AG08395 (cell line): ENCODE results near the gene STAC2.
A peak's percentile ranks its signal among the peaks of the same experiment; 100 is the strongest.
"Not testable (repeated sequence)": the region's sequence is repeated elsewhere in the genome, so short reads cannot be mapped to it uniquely, and the experiment has no call there.

ENCODE experiments used
- DNase-seq: peaks from one replicate; pipeline ENCODE4 v3.0.0; 2012; ENCODE audit warnings: mixed read lengths, low spot score

STAC2 gene

DNA sequence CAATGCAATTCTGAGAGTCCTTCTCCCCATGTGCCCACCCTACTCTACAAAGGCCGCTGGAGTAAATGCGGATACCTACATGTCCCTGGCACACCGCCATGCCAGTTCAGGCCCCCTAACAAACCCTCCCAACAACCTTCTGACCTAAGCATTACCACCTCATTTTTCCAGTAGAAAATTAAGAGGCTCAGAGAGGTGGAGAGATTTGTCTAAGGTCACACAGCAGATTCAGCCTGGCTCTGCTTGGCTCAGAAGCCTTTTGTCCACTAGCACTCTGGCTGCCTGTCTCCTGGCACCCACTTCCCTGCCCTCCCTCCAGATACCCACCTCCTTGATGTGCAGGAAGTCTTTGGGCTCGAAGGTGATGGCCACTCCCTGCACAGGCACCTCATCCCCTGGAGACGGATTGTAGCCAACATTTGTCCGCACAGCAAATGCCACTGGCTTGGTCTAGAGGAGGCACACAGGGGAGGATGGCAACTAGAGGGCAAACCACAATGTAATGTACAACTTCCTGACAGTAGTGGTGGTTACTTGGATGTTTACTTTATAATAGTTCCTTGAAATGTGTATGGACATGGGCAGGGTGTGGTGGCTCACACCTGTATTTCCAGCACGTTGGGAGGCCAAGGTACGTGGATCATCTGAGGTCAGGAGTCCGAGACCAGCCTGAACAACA lies 38.5 kb downstream of the STAC2 start:
- no peak for DNase-seq

DNA sequence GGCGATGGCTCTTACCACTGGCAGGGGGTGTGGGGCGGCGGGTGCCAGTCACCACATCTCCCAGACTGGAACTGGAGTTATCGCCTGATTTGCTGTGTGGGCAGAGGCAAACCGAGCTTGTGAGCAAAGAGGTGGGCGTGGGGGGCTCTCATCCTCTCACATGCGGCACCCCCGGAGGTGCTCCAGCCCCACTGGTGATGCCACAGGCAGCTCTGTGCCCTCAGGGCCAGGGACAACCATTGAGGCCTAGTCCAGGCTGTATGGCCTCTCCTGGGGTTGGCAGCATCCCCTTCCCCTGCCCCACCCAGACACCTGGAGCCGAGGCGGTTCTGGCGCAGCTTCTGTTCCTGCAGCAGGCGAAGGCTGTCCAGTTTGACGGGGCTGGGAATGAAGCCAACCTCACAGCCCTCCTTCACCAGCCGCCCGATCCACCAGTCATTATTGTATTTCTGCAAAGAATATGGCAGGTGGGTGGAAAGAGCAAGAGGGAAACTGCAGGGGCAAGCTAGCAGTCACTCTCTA lies 39.2 kb downstream of the STAC2 start:
- no peak for DNase-seq

DNA sequence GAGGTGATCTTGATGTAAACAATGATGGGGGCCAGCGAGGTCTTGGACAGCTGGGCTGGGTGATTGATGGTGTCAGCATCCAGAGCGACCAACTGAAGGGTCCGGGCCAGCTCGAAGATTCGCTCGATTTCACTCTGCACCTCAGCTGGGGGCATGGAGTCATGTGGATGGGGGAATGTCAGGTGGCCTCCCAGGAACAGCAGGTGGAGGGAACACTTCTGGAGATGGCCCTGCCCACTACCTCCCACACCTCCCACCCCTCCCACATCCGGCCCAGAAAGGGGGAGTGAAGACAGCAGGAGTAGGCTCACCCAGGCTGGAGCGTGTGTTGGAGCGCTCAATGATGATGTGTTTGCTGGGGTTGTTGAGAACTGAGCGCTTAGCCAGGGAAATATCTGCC lies 42.0 kb downstream of the STAC2 start:
- DNase-seq = no peak

DNA sequence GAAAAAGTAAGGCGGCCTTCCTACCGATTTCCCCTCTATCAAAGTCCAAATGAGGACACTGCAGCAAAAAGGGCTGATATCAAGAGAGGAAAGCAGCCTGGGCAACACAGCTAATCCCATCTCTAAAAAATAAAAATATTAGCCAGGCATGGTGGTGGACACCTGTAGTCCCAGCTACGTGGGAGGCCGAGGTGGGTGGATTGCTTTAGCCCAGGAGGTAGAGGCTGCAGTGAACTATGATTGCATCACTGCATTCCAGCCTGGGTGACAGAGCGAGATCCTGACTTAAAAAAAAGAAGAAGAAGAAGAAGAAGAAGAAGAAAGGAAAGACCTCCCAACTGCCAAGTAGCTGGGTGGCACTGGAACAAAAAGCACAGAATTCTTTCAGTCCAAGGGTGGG lies 42.7 kb downstream of the STAC2 start:
- DNase-seq = no peak

DNA sequence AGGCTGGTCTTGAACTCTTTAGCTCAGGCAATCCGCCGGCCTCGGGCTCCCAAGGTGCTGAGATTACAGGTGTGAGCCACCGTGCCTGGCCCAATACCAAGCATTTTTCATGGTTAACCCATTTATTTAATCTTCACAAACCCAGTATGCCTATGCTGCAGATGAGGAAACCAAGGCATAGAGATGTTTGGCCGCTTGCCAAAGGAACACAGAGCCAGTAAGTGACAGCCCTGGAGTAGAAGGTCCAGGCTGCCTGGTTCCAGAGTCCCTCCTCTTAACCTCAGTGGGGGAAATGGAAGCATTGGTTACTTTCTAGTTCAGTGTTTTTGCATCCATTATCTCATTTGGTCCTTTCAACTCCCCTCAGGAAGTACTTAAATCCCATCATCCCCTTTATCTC lies 44.4 kb downstream of the STAC2 start:
- no peak for DNase-seq

DNA sequence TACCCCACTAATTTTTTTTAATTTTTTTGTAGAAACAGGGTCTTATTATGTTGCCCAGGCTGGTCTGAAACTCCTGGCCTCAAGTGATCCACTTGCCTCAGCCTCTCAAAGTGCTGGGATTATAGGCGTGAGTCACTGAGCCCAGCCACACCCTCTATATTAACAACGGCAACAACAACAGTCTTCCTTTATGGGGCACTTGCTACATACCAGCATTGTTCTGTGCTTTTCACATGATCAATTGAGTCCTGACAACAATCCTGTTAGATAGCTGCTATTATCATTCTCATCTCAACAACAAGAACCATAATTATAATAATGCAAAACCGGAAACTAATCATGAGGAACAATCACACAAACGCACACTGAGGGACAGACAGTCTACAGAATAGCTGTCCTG lies 47.2 kb downstream of the STAC2 start:
- peak; percentile 60 for DNase-seq

DNA sequence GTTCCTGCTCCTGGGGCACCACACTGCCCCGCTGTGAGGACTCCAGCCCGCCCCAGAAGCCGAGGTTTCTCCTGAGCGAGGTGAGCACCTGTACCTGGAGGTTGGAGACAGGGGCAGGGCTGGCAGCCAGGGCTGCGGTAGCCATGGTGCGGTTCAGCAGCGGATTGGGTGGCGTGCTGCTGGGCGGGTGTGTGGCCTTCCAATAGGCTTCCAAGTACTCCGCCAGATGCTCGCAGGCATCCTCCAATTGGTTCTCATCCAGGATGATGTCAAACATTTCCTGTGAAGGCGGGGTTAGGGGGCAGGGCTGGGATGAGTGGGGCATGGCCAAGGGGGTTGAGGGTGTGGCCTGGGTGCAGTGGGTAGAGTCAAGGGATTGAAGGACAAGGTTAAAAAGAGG lies 48.5 kb downstream of the STAC2 start:
- DNase-seq = no peak

DNA sequence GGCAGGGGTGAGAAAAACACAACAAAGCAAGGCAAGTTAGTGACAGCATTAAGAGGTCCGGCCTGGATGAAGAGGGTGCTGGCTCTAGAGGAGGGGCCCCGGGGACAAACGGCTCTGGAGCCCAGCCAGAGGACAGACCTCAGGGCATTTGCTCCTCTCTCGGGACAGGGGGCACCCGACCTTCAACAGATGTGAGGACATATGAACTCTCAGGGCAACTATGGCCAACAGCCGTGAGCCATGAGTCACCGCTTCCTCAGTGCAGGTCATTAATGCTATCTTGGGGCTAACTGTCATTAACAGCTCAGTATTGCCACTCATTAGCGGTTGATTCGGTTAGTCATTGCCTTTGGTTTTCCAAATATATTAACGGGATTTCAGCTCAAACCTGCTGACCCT lies 50.1 kb downstream of the STAC2 start:
- DNase-seq = no peak

DNA sequence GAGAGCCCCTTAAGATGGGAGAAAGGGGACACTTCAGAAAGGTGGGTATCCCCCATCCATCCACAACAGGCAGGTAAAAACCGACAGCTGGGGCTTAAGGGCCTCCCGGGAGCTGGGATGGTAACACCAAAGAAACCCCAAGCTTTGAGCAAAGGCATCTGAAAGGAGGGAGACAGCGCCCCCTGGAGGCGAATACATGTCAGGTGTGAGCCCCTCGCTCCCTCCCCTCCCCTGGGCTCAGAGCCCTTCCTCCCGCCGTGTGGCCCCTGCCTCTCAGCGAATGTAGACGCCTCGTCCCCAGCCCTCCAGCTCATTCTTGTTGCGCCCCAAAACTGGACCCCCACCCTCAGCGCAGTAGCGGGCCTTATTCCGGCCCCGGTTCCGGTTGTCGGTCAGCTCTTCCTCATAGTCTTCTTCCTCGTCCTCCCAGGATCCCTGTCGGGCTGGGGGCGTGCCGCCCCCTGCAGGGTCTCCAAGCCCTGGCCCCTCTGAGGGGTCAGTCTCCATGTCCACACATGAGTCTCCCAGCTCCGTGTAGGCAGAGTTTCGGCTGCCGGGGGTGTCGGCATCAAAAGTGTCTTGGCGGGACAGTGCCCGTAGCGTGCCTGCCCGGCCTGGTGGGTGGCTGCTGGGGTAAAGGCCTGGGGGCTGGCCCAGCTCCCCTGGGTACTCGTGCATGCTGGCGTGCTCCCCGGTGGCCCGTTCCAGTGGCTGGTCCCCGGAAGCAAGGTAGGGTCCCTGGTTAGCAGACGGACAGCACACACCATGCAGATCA lies 50.6 kb downstream of the STAC2 start:
- peak; percentile 73 for DNase-seq

DNA sequence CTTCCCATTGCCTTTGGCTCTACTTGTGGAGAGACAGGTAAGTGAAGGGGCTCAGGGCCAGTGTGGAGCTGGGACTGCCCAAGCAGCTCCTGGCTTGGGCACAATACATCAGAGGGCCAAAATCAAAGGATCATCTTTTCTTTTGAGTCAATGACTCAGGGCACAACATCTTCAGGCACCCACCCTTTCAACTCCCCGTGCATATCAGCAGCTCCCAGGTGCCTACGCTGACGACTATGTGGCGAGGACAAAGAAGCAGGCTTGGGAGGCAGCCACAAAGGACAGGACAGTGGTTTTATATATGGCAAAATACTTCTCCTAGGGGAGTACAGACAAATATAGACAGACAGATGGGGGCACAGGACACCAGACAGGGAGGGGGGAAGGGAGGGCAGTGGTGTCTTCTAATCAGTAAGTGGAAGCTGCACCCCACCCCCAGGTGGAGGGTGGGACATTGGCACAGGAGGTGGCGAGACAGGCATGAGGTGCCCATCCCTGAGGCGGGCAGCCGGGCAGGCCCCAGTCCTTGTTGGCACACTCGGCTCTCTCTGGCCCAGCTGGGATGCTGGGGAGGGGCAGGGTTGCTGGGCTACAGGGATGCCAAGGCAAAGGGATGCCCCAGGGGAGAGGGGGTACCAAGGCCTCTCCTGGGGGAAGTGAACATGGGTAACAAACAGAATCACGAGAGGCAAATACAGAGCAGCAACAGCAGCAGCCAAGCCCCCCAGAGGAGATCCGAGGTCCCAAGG lies 52.0 kb downstream of the STAC2 start:
- DNase-seq = no peak

DNA sequence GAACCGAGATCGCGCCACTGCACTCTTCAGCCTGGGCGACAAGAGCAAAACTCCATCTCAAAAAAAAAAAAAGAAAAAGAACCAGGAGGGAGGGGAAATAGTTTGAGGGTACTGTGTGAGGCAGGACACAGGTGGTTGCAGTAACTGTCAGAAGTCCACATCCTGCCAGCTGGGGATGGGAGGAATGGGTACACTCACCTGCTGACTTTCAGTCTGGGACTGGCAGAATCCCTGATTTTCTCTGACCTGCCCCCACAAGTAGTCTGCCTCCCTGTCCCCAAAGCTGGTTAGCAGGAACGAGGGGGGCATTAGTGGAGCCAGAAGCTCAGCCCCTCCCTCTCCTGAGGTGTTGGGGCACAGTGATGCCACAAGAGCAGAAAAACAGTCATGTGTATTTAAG lies 52.7 kb downstream of the STAC2 start:
- DNase-seq = no peak

DNA sequence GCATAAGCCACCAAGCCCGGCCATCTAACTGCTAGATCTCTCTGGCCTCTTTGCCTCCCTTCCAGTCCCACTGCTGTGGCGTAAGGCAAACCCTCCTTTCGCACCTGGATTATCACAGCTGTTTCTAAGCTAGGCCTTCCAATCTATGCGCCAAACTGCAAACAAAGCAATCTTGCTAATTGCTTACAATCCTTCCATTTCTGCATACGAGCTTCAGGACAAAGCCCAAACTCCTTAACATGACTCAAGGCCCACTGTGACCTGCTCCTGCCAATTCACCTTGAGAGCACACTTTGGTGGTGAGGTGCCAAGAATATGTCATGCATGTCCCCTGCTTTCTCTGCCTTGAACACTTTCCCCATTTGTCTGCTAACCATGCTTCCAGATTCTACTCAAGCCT lies 53.8 kb downstream of the STAC2 start:
- DNase-seq = no peak

DNA sequence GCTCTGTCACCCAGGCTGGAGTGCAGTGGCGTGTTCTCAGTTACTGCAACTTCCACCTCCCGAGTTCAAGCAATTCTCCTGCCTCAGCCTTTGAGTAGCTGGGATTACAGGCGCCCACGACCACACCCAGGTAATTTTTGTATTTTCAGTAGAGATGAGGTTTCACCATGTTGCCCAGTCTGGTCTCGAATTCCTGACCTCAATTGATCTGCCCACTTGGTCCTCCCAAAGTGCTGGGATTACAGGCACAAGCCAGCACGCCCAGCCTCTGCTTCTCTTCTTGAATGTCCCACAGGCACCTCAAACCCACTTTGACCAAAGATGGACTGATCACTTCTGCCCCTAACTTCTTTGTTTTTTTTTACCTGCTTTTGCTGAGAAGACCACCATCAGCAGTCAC lies 55.2 kb downstream of the STAC2 start:
- no peak for DNase-seq

DNA sequence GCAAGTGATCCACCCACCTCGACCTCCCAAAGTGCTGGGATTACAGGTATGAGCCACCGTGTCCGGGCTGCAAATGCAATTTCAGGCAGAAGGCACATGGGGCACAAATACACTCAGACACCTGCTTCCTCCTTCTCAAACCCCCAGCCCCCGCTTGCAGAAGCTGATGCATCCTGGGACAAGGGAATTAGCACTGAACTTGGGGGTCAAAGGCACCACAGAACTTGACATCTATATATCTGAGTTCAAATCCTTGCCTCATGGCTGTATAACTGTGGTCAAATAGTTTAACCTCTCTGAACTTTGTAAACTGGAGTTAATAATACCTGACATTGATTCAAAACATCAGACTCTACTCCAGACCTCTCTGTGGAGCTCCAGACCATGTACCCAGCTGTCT lies 55.6 kb downstream of the STAC2 start:
- DNase-seq = no peak

DNA sequence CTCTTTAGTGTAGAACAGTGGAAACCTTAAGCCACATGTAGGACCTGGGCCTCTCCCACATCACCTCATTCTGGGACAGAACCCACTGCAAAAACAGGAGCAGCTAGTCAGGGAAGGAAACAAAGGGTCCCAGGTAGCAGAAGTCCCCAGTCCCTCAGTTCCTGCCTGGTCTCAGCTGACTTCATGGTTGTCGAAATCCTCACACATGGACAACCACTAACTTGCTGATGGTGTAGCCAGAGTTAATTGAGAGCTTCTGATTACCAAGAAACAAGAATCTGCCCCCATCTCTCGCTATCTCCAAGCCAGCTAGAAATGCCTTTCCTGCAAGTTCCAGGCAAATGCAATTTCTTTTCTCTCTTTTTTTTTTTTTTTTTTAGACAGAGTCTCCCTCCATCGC lies 56.2 kb downstream of the STAC2 start:
- DNase-seq = no peak

DNA sequence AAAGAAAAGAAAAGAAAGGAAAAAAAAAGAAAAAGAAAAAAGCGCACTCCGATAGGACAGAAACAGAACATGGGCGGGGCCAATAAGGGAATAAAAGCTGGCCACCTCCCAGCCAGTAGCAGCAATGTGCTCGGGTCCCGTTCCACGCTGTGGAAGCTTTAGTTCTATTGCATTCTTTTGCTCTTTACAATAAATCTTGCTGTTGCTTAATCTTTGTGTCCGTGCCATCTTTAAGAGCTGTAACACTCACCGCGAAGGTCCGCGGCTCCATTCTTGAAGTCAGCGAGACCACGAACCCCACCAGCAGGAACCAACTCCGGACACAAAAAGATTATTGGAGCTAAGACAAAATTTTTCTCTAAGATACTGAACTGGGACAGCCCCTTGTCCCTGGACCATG lies 56.6 kb downstream of the STAC2 start:
- DNase-seq = no peak

DNA sequence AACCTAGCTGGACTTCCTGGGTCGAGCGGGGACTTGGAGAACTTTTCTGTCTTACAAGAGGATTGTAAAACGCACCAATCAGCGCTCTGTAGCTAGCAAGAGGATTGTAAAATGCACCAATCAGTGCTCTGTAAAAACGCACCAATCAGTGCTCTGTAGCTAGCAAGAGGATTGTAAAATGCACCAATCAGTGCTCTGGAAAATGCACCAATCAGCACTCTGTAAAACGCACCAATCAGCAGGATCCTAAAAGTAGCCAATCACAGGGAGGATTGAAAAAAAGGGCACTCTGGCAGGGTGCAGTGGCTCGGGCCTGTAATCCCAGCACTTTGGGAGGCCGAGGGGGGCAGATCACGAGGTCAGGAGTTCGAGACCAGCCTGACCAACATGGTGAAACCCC lies 57.2 kb downstream of the STAC2 start:
- DNase-seq = not testable (repeated sequence)

DNA sequence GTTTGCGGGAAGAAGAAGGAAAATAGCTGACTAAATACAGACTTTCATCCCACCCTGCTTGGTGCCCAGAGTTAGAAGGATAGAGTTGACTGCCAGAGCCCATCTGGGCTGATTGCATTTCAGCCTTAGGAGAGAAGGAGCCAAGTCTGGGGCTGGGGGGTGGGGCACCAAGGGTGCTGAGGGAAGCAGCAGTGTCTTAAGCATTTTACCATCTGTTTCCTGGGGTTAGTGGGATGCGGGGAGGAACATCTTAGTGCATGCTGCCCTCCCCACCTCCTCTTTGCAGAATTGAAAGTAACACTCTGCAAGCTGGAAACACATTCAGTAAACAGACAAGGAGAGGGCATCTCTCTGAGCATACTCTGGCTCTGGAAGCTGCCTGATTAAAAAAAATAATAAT lies 58.3 kb downstream of the STAC2 start:
- DNase-seq = no peak

DNA sequence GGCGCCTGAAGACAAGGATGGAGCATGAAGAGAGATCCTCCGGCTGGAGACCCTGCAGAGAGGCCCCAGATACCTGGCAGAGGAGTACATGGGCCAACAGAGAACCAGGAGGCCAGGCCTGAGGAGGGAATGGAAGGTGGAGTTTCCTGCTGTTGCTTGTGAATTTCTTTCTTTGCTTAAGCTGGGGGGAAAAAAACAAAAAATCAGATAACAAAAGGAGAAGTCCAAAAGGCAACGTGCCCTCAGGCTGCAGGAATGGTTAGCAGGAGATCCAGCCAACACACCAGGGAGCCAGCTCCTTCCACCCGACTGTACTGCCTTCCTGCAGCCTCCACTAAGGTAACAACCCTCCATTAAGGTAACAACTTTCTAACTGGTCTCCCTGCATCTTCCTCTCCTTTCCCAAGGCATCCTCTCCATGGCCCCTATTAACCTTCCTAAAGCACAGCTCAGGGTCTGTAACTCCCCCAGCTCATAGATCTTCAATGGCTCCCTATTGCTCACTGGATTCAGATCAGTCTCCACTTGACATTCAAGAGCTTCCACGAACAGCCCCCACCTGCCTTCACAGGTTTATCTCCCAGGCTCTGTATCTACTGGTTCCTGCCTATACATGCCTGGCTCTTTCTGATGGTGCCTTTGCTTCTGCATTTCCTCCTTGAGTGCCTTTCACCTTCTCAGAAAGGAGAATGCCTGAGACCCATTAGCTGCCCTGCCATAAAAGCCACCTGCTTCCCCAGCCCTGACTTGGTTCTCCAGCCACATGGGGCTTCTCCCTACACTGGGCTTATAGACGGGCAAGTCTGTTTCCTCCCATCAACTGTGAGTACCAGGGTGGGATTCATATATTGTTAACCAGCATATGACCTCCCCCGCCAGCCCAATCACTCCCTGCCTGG lies 59.1 kb downstream of the STAC2 start:
- no peak for DNase-seq

DNA sequence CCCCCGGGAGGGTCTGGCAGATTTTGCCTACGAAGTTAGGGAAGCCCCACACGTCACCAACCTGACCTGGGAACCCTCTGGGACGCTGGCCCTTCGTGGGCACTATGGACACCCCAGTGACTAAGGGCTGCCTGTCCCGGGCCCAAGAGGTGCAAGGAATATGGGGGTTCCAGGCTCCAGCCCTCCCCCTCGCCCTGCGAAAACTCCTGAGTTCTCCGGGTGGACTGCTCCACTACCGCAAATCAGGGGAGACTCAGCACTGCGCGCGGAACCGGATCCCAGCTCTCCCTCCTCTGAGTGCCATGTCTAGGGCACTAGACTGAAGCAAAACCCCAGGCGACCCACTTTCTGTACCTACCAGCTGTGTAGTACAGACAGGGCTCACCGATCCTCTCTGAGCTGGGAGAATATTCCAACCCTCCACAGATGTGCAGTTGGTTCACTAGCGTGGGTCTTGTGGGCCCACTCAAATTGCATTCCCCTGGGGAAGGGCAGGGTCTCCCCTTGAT lies 59.9 kb downstream of the STAC2 start, which contains the start of gene ARL5C:
Gene ARL5C (minus strand): TSS at position 321 of the 509 bp plus-strand sequence. CDS start 401 bp downstream, outside the sequence.
- DNase-seq = no peak

DNA sequence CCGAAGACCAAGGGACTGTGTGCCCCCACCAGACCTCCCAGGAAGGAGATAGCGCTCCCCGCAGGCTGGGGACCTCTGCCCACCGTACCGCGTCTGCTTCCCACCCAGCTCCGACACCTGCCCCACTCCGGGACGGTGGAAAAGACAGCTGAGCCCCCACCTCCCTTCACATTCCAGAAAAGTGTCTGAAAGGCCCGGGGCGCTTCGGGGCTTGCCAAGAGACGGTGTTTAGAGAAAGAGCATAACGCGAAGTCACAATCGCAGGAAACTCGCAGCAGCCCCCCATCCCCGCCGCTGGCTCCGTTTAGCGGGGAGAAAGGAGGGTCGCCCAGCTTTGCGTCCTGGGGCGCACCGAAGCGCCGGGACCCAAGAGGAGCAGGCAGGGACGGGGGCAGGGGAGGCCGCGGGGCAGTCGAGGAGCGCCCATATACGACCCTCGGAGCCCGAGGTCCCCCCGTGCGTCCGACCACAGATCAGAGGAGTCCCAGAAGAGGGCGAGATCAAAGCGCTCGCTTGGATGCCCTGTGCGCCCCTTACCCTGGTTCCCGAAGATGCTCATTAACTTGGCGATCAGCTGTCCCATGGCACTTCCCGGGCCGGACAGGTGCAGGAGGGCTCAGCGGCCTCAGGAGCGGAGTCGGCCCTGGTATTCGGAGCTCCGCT lies 60.4 kb downstream of the STAC2 start:
- no peak for DNase-seq
